Breast epithelium (tissue), 4 donors: ENCODE measurements around the gene GNAQ. TPM values are rescaled to one million over a fixed set of nuclear protein-coding genes. Genes with fewer than 3 reads are reported as not detected.

ENCODE experiments used
- DNase-seq, 2 donors: peaks; one replicate each; pipeline ENCODE4 v3.0.0-alpha.2; 2019; ENCODE audit warnings: low spot score in 2 of 2
- H3K27ac ChIP-seq, 2 donors: fragments of 200-600 bp; sonication (generic) in 1 of 2; one replicate each; pipeline ENCODE4 v1.5.1; 2016 to 2019; ENCODE audit warnings: mild to moderate bottlenecking in 1 of 2
- H3K27me3 ChIP-seq, 2 donors: fragments of 200-600 bp; sonication (generic) in 1 of 2; one replicate each; pipeline versions ENCODE4 v1.5.1 to v1.6.0; 2017 to 2019; ENCODE audit warnings: control low read depth in 1 of 2, mild to moderate bottlenecking in 1 of 2
- H3K36me3 ChIP-seq: fragments of 200-600 bp; one replicate; pipeline ENCODE4 v1.5.1; 2019
- H3K4me1 ChIP-seq, 2 donors: fragments of 200-600 bp; sonication (generic); one replicate each; pipeline ENCODE4 v1.5.1; 2016 to 2019; ENCODE audit warnings: control low read depth in 1 of 2
- H3K4me3 ChIP-seq, 3 donors: fragments of 200-600 bp; sonication (generic); 1 replicate in 2 of 3; 2 replicates in 1 of 3; pipeline ENCODE4 v1.5.1; 2016 to 2019; ENCODE audit warnings: mild to moderate bottlenecking in 3 of 3, moderate library complexity in 2 of 3
- H3K9me3 ChIP-seq, 2 donors: fragments of 200-600 bp; sonication (generic) in 1 of 2; one replicate each; pipeline ENCODE4 v1.5.1; 2016 to 2019; ENCODE audit warnings: control low read depth in 1 of 2
- CTCF ChIP-seq, 3 donors: fragments of 450-650 bp; IDR thresholded peaks; one replicate each; pipeline ENCODE4 v1.5.1; 2016 to 2017; ENCODE audit warnings: antibody characterized with exemption in 3 of 3, mild to moderate bottlenecking in 3 of 3, moderate library complexity in 3 of 3
- POLR2A ChIP-seq: fragments of 450-650 bp; IDR thresholded peaks from one replicate; pipeline ENCODE4 v1.6.1; 2016; ENCODE audit warnings: antibody characterized with exemption, mild to moderate bottlenecking, moderate library complexity
- POLR2AphosphoS5 ChIP-seq, 3 donors: sonication (generic); formaldehyde crosslinking; IDR thresholded peaks; one replicate each; pipeline ENCODE4 v1.6.1; 2017; ENCODE audit warnings: antibody characterized with exemption in 3 of 3
- intact Hi-C: fragments of 100-400 bp; cut with DNase I; formaldehyde crosslinking; loops from one replicate; pipeline ENCODE4 v1.15.1; 2023; ENCODE audit warnings: low total_unique reads
- total RNA-seq, 3 donors: library from RNA; depleted of rRNA; stranded (reverse); fragments of >200 nt; gene quantifications; one replicate each; pipeline ENCODE4 v1.1.0, GENCODE V29; 2016

Gene GNAQ
- total RNA-seq, 3 donors from 2014 or later: 39.0 to 49.3 (median 47.2) TPM

GRCh38 chr9:78047106-78047505 lies 15.5 kb upstream of the GNAQ start:
- Histone ChIP-seq H3K4me1 (no peaks in the 10 kb centered on the region), H3K27me3 (no peaks in the 10 kb centered on the region), H3K27ac (no peak overlapping the region), H3K4me3 (no peak overlapping the region), H3K36me3 (no peaks in the 10 kb centered on the region), H3K9me3 (no peaks in the 10 kb centered on the region)
- TF ChIP-seq POLR2AphosphoS5 (IDR thresholded peaks at IDR 0.05) (no peak), CTCF (IDR thresholded peaks at IDR 0.05) (no peak), POLR2A (no peak)
- intact Hi-C loops: no loop called here
- no peak for DNase-seq

- Histone ChIP-seq H3K9me3 (no peaks in the 10 kb centered on the region), H3K27me3 (no peaks in the 10 kb centered on the region), H3K27ac (no peak overlapping the region), H3K4me1 (no peaks in the 10 kb centered on the region), H3K4me3 (no peak overlapping the region), H3K36me3 (no peaks in the 10 kb centered on the region)
- DNase-seq: no peak
- intact Hi-C loops: no loop called here
- TF ChIP-seq POLR2AphosphoS5 (IDR thresholded peaks at IDR 0.05) (no peak), CTCF (IDR thresholded peaks at IDR 0.05) (no peak), POLR2A (no peak)
These were observed 14.5 kb upstream of the GNAQ start for GRCh38 chr9:78046112-78046511.

DNA sequence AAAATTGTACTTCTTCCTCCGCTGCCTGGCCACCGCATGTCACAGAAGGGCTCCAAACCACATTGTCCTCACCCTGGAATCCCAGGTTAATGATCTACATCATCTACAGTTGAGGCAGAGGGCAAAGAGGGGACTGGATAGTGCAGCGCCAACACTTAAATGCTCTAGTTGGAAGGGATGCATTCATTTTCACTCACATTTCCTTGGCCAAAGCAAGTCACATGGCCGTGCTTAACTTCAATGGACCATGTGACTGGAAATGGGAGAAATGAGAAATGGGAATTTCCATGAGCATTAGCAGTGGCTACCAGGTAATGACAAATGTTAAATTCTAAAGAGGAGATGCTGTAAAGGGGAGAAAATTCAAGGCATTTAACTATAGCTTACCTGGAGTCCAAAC lies 13.3 kb upstream of the GNAQ start:
- Histone ChIP-seq H3K4me3 (no peak overlapping the region), H3K9me3 (no peaks in the 10 kb centered on the region), H3K27me3 (no peaks in the 10 kb centered on the region), H3K27ac (no peak overlapping the region), H3K36me3 (no peaks in the 10 kb centered on the region), H3K4me1 (no peaks in the 10 kb centered on the region)
- intact Hi-C loops: no loop called here
- no peak for DNase-seq
- TF ChIP-seq POLR2AphosphoS5 (IDR thresholded peaks at IDR 0.05) (no peak), CTCF (IDR thresholded peaks at IDR 0.05) (no peak)

GRCh38 chr9:78044189-78044588 lies 12.6 kb upstream of the GNAQ start:
- H3K4me1 ChIP-seq: no peaks in the 10 kb centered on the region
- no peak for TF ChIP-seq POLR2A
- H3K27ac ChIP-seq: no peak overlapping the region
- H3K36me3 ChIP-seq: no peaks in the 10 kb centered on the region
- H3K9me3 ChIP-seq: no peaks in the 10 kb centered on the region
- no peak overlapping the region for H3K4me3 ChIP-seq
- intact Hi-C loops: no loop called here
- H3K27me3 ChIP-seq: no peaks in the 10 kb centered on the region
- no peak for DNase-seq

GRCh38 chr9:78041971-78042370 lies 10.4 kb upstream of the GNAQ start:
- TF ChIP-seq POLR2AphosphoS5 (IDR thresholded peaks at IDR 0.05): no peak
- TF ChIP-seq CTCF (IDR thresholded peaks at IDR 0.05): no peak
- intact Hi-C loops: no loop called here
- H3K27me3 ChIP-seq: no peaks in the 10 kb centered on the region

GRCh38 chr9:78040726-78041125 lies 9.1 kb upstream of the GNAQ start:
- Histone ChIP-seq H3K27ac (no peak overlapping the region), H3K4me1 (no peaks in the 10 kb centered on the region), H3K36me3 (no peaks in the 10 kb centered on the region), H3K27me3 (no peaks in the 10 kb centered on the region), H3K4me3 (no peak overlapping the region), H3K9me3 (no peaks in the 10 kb centered on the region)
- intact Hi-C loops: no loop called here
- TF ChIP-seq CTCF (IDR thresholded peaks at IDR 0.05) (no peak), POLR2AphosphoS5 (IDR thresholded peaks at IDR 0.05) (no peak), POLR2A (no peak)
- no peak for DNase-seq

More at GRCh38 chr9:78041971-78042370, 10.4 kb upstream of the GNAQ start:
- Histone ChIP-seq H3K36me3 (no peaks in the 10 kb centered on the region), H3K9me3 (no peaks in the 10 kb centered on the region), H3K4me1 (no peaks in the 10 kb centered on the region), H3K27ac (no peak overlapping the region), H3K4me3 (no peak overlapping the region)
- no peak for DNase-seq
